GM18870 (cell line): ENCODE results near the gene PIGH.
"Not testable (repeated sequence)": the region's sequence is repeated elsewhere in the genome, so short reads cannot be mapped to it uniquely, and the experiment has no call there.

Source experiments
- ATAC-seq: cut with Tn5 transposase; IDR thresholded peaks from one replicate; pipeline ENCODE4 v1.9.1; 2021; ENCODE audit warnings: moderate library complexity; ENCODE audit not compliant: unreplicated experiment

The PIGH gene

DNA sequence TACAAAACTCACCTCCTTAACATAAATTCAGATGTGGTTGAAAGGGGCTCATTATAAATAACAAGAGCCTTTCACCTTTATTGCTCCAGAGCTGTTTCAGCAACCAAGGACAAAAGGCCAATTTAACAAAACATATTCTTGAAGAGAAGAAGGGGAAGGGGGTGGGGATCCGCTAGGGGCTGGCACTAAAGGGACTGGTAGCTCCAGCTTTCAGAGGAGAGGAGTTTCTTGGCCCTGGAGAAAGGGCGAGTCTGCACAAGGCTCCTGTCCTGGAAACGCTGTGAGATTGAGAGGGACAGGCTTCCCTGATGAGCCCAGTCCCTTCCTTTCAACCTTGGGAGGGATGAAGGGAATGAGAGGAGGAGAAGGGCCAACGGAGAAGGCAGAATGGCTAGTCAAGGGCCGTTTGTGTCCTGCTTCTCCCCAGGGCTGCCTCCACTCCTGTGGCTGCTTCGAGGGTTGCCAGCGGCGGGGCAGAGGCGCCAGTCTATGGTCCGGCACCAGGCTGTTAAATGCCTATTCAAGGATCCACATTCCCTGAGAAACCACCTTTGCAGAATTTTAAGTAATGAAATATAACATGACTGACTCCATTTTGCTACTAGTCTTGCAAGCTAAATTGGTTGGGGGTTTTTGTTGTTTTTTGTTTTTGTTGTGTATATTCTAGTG, 9.7 kb upstream of the PIGH start:
- no peak for ATAC-seq

DNA sequence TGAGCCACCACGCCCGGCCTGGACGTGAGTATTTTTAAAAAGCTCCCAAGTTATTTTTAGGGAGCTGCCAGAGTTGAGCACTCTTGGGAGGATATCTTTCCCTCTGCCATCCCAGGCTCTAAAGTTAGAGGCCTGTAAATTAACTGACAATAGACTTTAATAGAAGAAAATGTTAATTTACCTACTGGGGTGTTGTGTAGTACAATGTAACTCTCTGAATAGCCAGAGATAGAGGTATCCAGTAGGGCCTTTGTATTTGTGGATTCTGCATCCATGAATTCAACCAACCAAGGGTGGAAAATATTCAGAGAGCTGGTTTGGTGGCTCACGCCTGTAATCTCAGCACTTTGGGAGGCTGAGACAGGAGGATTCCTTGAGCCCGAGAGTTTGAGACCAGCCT, 7.6 kb upstream of the PIGH start:
- ATAC-seq: no peak

DNA sequence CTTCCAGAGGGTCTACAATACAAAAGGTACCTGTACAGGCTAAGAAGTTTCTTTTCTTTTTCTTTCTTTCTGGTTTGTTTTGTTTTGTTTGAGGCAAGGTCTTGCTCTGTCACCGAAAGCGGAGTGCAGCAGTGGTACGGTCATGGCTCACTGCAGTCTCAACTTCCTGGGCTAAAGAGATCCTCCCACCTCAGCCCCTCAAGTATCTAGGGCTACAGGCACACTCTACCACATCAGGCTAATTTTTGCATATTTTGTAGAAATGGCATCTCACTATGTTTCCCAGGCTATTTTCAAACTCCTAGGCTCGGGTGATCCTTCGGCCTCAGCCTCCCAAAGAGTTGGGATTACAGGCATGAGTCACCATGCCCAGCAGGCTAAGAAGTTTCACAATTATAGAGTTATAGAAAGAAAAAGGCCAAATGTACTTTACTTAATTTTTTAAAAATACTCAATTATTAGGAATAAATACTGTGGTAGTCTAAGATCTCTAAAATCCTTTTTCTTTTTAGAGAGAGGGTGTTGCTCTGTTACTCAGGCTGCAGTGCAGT, 3.0 kb upstream of the PIGH start:
- peak; percentile 61 for ATAC-seq

DNA sequence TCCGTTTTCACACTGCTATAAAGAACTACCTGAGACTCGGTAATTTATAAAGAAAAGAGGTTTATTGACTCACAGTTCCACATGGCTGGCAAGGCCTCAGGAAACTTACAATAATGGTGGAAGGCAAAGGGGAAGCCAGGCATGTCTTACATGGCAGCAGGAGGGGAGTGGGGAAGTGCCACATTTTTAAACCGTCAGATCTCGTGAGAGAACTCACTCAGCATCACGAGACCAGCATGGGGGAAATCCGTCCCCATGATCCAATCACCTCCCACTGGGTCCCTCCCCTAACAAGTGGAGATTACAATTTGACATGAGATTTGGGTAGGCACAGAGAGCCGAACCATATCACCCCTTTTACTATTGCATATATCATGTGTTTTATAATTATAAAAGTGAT, 2.0 kb upstream of the PIGH start:
- ATAC-seq: no peak

DNA sequence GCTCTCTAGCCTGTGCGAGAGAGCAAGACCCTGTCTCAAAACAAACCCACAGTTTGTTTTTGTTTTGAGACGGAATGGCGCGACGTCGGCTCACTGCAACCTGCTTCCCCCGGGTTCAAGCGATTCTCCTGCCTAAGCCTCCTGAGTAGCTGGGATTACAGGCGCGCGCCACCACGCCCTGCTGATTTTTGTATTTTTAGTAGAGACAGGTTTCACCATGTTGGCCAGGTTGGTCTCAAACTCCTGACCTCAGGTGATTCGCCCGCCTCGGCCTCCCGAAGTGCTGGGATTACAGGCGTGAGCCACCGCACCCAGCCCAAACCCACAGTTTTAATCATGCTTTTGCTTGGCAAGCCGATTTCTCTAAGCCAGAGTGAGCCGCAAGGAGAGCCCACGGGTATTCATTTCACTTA, 500 bp upstream of the PIGH start:
- ATAC-seq: not testable (repeated sequence)

DNA sequence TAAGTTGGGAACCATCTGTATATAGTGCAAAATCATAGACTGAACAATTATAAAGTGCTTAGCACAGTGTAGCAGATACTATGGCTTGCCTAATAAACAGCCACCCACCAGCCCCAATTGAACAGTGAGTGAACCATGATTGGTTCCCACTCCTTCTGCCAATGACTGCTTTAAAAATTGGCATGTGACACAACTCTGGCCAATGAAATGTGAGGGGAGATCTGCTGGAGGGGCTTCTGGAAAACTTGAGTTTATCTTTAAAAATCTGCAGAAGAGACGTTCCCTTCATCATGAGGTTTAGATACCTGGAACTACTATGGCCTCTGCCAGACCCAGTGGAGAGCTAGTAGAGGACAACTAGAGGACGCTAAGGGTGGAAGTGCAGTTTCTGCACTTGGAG, 4.7 kb downstream of the PIGH start:
- no peak for ATAC-seq

DNA sequence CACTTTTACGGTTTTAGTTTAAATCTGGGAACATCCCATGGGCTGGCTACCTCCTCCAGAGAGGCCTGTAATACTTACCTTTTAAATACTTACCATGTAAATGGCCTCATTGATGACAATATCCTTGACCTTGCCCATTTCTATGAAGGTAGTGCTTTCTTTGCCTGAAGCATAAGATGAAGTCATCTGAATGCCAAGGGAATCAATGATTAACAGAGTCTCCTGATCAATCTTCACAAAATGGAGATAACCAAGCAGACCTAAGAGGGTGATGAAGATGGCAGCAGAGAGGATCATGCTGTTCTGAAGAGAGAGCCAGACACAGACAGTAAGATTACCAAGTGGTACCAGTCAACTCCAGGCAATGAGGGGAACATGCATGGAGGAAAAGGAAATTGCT, 6.4 kb downstream of the PIGH start:
- not testable (repeated sequence) for ATAC-seq

DNA sequence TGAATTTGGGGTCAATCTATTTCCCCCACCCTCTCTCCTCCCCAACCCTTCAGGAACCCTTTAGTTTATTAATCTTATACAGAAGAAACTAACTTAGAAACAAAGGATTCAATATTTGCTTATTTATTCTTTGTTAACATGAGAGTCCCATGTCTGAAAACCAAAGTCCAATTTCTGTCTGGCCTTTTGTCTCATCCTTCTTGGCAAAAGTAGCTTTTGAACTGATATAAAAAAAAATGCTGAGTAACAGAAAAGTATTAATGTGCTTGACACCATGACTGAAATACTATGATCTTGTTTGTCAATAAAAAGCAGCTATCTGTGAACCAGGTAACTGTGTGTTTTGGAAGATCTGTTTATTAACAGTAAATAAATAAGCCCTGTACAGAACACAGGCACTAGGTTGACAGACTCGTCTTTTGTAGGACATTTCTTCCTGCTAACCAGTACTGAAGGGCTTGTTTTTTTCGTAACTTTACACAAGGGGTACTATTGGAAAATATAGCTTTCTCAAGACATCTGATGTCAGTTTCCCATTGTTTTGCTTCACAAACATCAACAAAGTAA, 10.8 kb downstream of the PIGH start:
- no peak for ATAC-seq

DNA sequence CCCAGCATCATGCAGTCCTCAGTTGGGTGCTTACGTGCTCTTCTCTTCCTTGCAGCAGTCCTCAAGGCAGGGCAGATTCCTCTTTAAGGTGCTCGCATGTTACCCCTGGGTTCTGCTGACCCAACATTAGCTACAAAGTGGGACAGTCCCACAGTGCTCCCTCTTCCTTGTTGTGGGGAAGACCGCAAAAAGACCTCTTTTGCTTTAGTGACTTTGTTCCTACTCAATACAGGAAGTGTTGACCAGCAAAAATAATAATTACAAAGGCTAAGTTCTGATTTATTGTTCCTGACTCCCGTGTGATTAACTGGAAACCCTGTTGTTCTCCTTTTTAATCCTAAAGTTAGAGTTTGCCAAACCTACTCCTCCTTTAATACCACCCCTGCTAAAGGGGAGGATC, 13.7 kb downstream of the PIGH start:
- ATAC-seq: no peak

DNA sequence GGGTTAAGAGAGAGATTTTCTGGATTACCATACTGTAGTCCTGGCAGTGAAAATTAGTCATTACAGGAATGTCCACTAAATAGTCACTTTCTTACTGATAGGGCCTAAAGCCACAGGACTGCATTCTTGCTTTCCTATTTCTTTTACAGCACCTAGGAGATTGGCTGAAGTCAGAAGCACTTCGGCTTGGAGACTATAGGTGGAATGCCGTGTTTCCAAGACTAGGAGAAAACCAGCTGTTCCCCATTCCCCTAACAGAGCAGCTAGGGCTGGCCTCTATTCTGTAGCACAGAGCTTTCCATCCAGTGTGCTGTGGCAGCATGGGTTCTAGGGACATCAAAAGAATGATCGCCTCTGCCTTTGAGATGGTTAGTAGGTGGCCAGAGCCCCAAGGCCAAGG, 15.1 kb downstream of the PIGH start:
- ATAC-seq: no peak

DNA sequence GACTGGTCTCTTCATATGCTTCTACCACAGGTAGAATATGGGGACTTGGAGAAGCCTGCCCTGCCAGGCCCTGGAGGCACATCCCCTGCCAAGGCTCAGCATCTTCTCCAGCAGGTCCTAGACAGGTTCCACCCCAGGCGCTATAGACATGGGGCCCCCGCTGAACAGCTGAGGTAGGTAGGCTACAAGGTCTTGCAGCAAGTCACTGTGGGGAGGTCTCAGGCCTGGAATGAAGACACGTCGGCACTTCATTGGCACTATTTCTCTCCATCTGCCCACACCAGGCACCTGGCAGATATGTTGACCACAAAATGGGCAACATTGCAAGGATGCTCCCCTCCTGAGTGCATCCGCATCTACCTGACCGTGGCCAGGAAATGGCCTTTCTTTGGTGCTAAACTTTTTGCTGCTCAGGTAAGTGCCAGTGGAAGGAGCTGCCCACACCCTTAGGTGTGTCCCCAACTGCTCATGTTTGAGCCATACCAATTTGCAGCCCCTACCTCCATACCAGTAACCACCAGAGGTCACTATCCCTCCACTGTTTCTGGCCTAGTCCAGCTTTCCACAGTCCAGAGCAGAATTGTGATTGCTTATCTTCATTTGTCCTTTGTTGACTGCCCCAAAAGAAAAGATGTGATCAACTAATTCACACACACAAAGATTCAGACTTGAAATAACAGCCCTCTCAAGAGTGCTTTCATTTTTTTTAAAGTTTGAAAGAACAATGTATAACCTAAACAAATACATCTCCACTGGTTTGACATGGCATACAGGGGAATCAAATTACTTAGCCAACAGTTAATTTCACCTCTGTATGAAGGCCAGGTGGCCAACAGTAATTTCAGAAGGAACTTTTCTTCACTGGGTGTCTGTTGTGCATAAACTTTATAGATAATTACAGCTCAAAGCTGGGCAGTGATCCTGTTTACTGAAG, 16.1 kb downstream of the PIGH start:
- no peak for ATAC-seq

DNA sequence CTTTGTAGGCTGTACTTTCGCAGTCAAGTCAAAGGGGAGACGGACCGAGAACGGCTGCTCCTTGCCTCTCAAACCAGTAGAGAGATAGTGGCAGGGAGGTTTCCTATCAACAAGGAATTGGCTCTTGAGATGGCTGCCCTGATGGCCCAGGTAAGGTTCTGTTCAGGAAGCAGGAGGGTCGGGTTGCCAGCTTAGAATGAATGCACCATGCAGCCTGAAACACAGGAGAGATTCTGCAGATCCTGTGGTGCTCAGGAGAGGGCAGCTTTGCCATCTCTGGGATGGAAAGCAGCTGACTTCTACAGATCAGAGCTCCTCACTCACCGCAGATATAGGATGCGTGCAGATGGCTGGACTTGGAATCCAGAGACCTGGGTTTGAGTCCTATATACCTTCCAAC, 18.0 kb downstream of the PIGH start:
- ATAC-seq: no peak

DNA sequence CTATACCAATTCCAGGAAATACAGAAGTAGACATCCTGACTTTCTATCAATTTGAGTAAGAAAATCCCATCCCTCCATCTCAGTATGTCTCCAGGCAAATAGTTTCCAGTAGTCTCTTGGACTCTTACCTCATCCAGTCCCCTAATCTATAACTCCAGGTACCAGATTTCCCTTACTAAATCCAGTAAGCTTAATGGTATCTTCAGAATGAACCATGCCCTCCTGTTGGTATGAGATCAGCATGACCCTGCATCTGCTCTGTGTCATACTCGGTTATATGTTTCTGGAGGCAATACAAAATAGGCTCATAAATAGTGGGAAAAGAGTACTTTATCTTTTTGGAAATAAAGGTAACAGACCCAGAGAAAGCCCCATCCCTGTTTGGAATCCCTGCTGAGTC, 18.4 kb downstream of the PIGH start:
- no peak for ATAC-seq

DNA sequence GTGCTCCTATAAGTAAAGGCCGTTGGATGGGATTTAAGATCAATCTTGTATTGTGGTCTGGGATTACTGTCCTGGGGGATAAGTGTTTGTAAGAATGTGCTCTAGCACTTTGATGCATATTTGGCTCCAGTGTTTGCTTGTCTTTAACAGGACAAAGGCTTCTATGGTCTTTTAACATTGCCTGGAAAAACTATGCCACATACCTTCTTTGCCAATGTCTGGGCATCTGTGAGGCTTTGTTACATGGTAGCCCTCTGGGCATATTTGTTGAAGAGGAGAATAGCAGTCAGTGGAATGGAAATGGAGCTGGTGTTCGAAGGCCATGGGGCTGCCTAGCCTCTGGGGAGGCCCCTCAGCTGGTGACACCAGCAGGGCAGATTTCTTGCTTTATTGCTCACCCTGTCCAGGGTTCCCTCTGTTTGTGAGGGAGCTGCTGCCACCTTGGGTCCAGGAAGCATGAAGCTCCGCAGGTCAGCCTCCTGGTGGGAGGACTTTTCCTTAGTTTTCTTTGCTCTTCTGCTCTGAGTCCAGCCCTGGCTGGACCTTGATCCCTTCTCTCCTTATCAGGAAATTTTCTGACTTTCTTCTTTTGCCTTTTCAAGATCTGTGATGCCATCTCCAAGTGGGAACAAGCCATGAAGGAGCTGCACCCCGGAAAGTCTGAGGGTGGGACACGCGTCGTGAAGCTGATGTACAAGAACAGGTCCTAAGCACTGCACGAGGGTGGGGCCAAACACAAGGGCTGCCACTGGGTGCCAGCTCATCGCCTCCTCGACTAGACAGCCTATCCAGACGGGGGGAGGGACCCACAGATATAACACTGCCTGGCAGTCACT, 19.5 kb downstream of the PIGH start:
- no peak for ATAC-seq

DNA sequence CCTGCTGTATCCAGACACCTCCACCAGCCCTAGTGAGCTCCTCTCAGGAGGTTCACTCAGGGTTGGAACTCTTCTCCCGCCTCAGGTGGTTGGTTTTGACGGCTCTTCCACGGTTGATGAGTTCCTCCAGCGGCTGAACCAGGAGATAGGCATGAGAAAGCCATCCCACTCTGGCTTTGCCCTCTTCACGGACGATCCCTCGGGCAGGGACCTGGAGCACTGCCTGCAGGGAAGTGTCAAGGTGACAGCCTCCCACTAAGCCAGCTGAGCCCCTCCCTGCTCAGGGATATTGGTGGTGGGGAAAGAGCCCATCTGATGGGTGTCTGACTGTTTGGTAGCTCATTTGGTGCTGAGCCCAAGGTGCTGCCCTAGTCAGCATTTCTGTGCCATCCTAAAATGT, 20.4 kb downstream of the PIGH start:
- no peak for ATAC-seq

DNA sequence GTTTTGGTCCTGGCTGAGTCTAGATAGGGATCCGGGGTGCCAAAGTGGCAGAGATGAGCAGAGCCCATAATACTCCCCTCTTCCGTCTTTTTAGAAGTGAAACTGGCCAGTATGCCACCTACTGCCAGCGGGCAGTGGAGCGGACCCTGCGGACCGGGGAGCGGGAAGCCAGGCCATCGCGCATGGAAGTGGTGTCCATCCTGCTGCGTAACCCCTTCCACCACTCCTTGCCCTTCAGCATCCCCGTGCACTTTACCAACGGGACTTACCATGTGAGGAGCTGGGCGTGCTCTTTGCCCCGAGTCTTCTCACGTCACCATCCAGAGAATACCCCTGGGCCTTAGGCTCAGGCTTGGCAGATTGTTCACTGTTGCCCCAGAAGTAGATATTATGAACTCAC, 21.0 kb downstream of the PIGH start:
- ATAC-seq: no peak

DNA sequence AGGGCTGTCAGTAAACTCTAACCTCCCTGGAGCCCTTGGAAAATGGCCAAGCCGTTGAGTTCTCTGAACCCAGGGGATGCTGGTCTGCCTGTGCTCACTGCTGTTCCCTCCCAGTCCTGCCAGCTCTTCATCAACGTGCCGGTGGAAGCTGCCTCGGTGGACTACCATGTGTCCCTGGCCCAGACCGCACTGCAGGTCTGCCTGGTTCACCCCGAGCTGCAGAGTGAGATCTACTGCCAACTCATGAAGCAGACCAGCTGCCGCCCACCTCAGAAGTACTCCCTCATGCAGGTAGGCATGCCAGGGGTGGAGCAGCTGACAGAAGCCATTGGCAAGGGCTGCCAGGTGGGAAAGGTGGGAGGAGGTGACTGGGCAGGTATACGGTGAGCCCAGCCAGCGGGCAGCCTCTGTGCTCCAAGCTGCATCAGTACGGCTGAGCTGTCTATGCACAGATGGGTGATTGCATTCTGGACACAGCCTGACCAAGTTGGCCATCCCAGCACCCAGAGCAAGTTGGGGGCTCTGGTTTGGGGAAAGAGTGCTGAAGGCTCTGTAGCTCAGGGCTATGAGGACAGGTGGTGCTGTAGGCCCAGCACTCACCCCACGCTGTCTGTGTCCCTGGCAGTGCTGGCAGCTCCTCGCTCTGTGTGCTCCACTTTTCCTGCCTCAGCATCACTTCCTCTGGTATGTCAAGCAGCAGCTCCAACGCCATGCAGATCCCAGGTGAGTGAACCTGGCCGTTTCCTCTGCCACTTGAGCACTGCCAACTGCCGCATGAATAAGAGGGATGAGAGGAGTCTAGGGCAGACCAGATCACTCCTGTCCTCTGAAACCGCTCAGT, 21.9 kb downstream of the PIGH start:
- no peak for ATAC-seq

DNA sequence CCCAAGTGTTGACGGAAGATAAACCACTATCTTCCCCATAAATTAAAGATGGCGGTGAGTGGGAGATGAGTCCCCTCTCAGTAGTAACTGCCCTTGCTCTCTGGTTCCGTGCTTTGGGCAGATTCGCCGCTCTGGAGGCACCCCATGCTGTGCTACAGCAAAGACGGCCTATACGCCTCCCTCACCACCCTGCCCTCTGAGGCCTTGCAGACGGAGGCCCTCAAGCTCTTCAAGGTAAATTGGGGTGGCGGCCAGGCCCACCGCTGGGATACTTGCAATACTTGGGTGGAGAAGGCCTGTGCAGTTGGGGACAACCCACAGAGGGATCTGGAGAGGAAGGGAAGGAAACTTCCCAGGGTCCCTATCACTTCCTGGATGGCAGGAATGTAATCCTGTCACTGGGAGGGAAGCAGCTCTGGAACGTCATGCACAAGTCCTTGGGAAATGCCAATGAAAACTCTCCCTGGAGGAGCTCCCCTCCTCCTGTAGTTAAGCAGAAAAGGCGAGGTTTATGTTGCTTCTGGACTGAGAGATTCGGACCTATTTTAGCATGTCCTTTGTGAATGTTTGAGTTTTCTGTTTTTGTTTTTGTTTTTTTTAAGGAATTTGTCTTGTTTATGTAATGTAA, 22.8 kb downstream of the PIGH start:
- no peak for ATAC-seq

DNA sequence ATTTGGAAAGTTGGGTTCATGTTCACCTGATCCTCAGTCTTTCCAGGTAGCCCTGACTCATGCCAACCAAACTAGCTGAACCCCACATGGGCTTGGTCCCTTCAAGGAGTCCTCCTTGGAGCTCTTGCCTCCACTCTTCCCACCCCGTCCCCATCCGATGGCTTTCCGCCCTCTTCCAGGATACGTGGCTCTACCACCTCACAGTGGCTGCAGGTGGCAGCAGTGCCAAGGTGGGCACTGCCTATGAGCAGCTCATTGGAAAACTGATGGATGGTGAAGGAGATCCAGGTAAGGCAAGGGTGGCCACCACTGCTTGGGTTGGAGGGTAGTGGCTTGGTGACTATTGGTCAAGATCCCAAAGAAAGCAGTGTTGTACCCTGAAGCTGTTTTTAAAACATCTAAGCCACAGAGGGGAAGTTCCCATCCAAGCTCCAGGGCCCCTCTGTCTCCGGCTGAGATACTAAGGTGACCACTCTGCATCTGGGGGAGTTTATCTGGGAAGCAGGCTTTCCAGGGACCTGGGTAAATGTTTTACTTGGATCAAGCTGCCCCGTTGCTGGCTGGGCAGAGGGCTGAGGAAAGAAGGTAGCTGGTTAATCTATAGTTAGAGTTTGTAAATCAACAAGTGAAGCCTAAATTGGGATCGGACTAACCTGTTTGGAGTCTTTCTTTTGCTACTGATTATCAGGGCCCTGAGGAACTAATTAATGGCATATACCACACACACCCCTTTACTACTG, 23.7 kb downstream of the PIGH start:
- no peak for ATAC-seq
